ENCODE data around the gene SASS6.

- TF ChIP-seq CTCF (IDR thresholded peaks at IDR 0.05) (no peak), POLR2AphosphoS5 (IDR thresholded peaks at IDR 0.05; ENCODE audit: insufficient read depth in 1 of 2, low read depth in 1 of 2) (no peak), POLR2A (IDR thresholded peaks at IDR 0.05) (no peak)
Observed at GRCh38 chr1:100089082-100089481, 43.6 kb downstream of the SASS6 start.
